Caco-2 (cell line): ENCODE data around the gene BBOX1. TPM values are rescaled to one million over a fixed set of nuclear protein-coding genes. Genes with fewer than 3 reads are reported as not detected.

Experiments used
- BruUV-seq: library from RNA; stranded (reverse); fragments of 400-500 nt; replicated peaks from 2 replicates; lab custom pipeline; 2021; lab: Mats Ljungman, UMichigan
- CTCF ChIA-PET: fragments of 300-600 bp; sonication (Branson Sonifier 250); formaldehyde crosslinking; loops from one replicate; lab custom pipeline; 2022; ENCODE audit warnings: antibody characterized with exemption; lab: Charles Lee
- POLR2A ChIA-PET: fragments of 300-600 bp; sonication (Branson Sonifier 250); formaldehyde crosslinking; loops from one replicate; lab custom pipeline; 2022; ENCODE audit warnings: antibody characterized with exemption; lab: Charles Lee
- DNase-seq, 2 experiments: peaks; one replicate each; pipeline versions ENCODE4 v3.0.0 to v3.0.0-alpha.2; 2020 to 2022
- H3K27me3 ChIP-seq: replicated peaks from 2 replicates; pipeline ENCODE4 v1.6.0; 2011; ENCODE audit warnings: low read length; ENCODE audit not compliant: control insufficient read depth, insufficient read depth
- H3K36me3 ChIP-seq: 2 replicates; pipeline ENCODE4 v1.5.1; 2011; ENCODE audit warnings: low read length; ENCODE audit not compliant: control insufficient read depth, insufficient read depth
- H3K4me1 ChIP-seq: fragments of 250-450 bp; sonication (Bioruptor Pico); 2 replicates; pipeline ENCODE4 v1.5.1; 2020; ENCODE audit warnings: mild to moderate bottlenecking
- H3K4me3 ChIP-seq: 2 replicates; pipeline ENCODE4 v1.5.1; 2011; ENCODE audit warnings: low read depth, mild to moderate bottlenecking, control low read depth, low read length
- H3K9me3 ChIP-seq: fragments of 250-450 bp; sonication (Bioruptor Pico); 2 replicates; pipeline ENCODE4 v1.5.1; 2020; ENCODE audit warnings: mild to moderate bottlenecking, moderate library complexity
- H3K27ac Mint-ChIP-seq: one replicate; pipeline ENCODE4 v1.8.0; 2022; ENCODE audit warnings: mixed read lengths; ENCODE audit not compliant: unreplicated experiment
- H3K27me3 Mint-ChIP-seq: one replicate; pipeline ENCODE4 v1.8.0; 2022; ENCODE audit warnings: mixed read lengths; ENCODE audit not compliant: insufficient read depth, unreplicated experiment
- H3K36me3 Mint-ChIP-seq: one replicate; pipeline ENCODE4 v1.8.0; 2022; ENCODE audit warnings: mild to moderate bottlenecking, mixed read lengths; ENCODE audit not compliant: insufficient read depth, unreplicated experiment
- H3K4me1 Mint-ChIP-seq: one replicate; pipeline ENCODE4 v1.8.0; 2022; ENCODE audit warnings: low read depth, mixed read lengths; ENCODE audit not compliant: unreplicated experiment
- H3K4me3 Mint-ChIP-seq: one replicate; pipeline ENCODE4 v1.8.0; 2022; ENCODE audit warnings: mild to moderate bottlenecking, moderate library complexity, mixed read lengths; ENCODE audit not compliant: unreplicated experiment
- H3K9me3 Mint-ChIP-seq: one replicate; pipeline ENCODE4 v1.8.0; 2022; ENCODE audit warnings: mixed read lengths; ENCODE audit not compliant: unreplicated experiment
- intact Hi-C: fragments of 100-400 bp; cut with micrococcal nuclease; formaldehyde crosslinking; loops from one replicate; pipeline ENCODE4 v1.10.0; 2022; ENCODE audit not compliant: unreplicated experiment
- total RNA-seq: library from RNA; stranded (reverse); gene quantifications from 2 replicates; pipeline ENCODE4 v1.2.3, GENCODE V29; 2022
- TF ChIP-seq, protein P1 (sequence below), 2 experiments: fragments of 200-600 bp in 1 of 2; IDR thresholded peaks; 1 replicate in 1 of 2; 2 replicates in 1 of 2; pipeline versions ENCODE4 v1.5.1 to v1.8.0; 2011 to 2022; ENCODE audit warnings: antibody characterized with exemption in 1 of 2, control low read depth in 1 of 2, inconsistent platforms in 1 of 2, low read depth in 1 of 2, low read length in 1 of 2, mild to moderate bottlenecking in 1 of 2, moderate library complexity in 1 of 2; ENCODE audit not compliant: insufficient read depth in 1 of 2, severe bottlenecking in 1 of 2, unreplicated experiment in 1 of 2

Gene BBOX1
- total RNA-seq, 1 experiment from 2014 or later = not detected

DNA sequence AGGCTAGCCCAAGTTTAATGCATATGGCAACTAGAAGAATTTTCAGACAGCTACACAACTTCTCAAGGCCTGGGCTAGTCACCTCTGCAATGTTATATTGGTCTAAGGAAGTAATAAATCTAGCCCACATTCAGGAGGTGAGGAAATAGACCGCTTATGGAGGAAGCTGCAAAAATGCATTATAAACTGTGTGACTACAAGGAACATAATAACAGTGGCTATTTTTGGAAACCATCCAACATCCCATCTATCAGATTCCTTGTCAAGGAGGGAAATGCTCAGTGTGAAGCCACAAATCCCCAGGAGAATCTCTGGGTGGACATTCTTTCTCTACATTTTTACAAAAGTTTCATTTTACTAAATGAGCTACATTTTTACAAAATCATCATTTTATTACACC, 76.1 kb downstream of the BBOX1 start:
- H3K36me3 Mint-ChIP-seq = no peaks in the 10 kb centered on the region
- no peaks in the 10 kb centered on the region for H3K36me3 ChIP-seq
- TF ChIP-seq, protein P1, sequence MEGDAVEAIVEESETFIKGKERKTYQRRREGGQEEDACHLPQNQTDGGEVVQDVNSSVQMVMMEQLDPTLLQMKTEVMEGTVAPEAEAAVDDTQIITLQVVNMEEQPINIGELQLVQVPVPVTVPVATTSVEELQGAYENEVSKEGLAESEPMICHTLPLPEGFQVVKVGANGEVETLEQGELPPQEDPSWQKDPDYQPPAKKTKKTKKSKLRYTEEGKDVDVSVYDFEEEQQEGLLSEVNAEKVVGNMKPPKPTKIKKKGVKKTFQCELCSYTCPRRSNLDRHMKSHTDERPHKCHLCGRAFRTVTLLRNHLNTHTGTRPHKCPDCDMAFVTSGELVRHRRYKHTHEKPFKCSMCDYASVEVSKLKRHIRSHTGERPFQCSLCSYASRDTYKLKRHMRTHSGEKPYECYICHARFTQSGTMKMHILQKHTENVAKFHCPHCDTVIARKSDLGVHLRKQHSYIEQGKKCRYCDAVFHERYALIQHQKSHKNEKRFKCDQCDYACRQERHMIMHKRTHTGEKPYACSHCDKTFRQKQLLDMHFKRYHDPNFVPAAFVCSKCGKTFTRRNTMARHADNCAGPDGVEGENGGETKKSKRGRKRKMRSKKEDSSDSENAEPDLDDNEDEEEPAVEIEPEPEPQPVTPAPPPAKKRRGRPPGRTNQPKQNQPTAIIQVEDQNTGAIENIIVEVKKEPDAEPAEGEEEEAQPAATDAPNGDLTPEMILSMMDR (IDR thresholded peaks at IDR 0.05; ENCODE audit: insufficient read depth in 1 of 2, low read depth in 1 of 2, low read length in 1 of 2, severe bottlenecking in 1 of 2, unreplicated experiment in 1 of 2) = no peak
- H3K4me3 Mint-ChIP-seq = no peak overlapping the region
- H3K4me1 ChIP-seq = no peaks in the 10 kb centered on the region
- ChIA-PET POLR2A (no interaction called here), CTCF (no interaction called here)
- H3K27me3 Mint-ChIP-seq = no peaks in the 10 kb centered on the region
- no peak for DNase-seq
- H3K4me3 ChIP-seq = no peak overlapping the region
- H3K27ac Mint-ChIP-seq = no peak overlapping the region
- H3K4me1 Mint-ChIP-seq = no peaks in the 10 kb centered on the region
- H3K9me3 Mint-ChIP-seq = no peaks in the 10 kb centered on the region
- intact Hi-C loops = no loop called here
- no peaks in the 10 kb centered on the region for H3K27me3 ChIP-seq
- BruUV-seq = no TSS peak
- H3K9me3 ChIP-seq = no peaks in the 10 kb centered on the region

DNA sequence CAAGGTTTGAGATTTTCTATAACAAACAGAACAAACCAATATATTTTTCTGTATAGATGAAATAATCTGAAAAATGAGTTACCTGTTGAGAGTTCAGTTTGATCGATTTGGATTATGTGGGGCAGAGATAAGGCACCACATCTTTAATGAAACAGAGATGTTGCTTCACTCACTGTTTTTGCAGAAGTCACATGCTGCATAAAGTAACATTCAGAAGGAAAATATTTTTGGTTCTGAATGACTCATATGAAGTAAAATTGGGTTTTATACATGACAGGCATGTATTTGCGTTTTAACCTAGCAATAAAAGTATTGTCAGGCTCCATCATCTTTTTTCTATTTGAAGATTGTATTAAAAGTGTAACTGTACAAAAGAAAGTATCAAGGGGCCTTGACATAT, 77.8 kb downstream of the BBOX1 start:
- no peaks in the 10 kb centered on the region for H3K4me1 ChIP-seq
- Mint-ChIP-seq H3K27ac (no peak overlapping the region), H3K9me3 (no peaks in the 10 kb centered on the region), H3K4me3 (no peak overlapping the region), H3K36me3 (no peaks in the 10 kb centered on the region), H3K27me3 (no peaks in the 10 kb centered on the region), H3K4me1 (no peaks in the 10 kb centered on the region)
- TF ChIP-seq, protein P1 (IDR thresholded peaks at IDR 0.05; ENCODE audit: insufficient read depth in 1 of 2, low read depth in 1 of 2, low read length in 1 of 2, severe bottlenecking in 1 of 2, unreplicated experiment in 1 of 2) = no peak
- intact Hi-C loops = no loop called here
- DNase-seq = no peak
- no peaks in the 10 kb centered on the region for H3K9me3 ChIP-seq
- H3K36me3 ChIP-seq = no peaks in the 10 kb centered on the region
- ChIA-PET POLR2A (no interaction called here), CTCF (no interaction called here)
- H3K27me3 ChIP-seq = no peaks in the 10 kb centered on the region
- no TSS peak for BruUV-seq
- H3K4me3 ChIP-seq = no peak overlapping the region

DNA sequence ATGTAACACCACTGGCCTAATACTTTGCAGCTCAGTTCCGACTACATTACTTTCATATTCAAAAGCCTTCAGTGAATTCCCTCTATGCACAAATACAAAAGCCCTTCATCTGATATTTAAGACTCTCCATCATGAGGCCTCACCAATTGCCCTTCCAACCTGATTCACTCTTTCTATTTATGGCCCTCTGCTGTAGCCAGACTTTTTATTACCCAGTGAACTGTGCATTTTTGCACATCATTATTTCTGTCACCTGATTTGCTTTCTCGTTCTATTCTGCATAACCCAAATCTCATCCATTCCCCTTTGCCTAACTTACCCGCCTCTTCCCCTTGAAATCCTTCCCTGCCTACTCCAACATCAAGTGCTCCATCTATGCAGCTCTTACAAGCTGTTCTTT, 78.3 kb downstream of the BBOX1 start:
- H3K4me1 Mint-ChIP-seq = no peaks in the 10 kb centered on the region
- H3K4me3 ChIP-seq = no peak overlapping the region
- H3K27me3 Mint-ChIP-seq = no peaks in the 10 kb centered on the region
- no peak overlapping the region for H3K4me3 Mint-ChIP-seq
- no peak for DNase-seq
- no peaks in the 10 kb centered on the region for H3K9me3 ChIP-seq
- TF ChIP-seq, protein P1 (IDR thresholded peaks at IDR 0.05; ENCODE audit: insufficient read depth in 1 of 2, low read depth in 1 of 2, low read length in 1 of 2, severe bottlenecking in 1 of 2, unreplicated experiment in 1 of 2) = no peak
- CTCF ChIA-PET = no interaction called here
- POLR2A ChIA-PET = no interaction called here
- H3K36me3 ChIP-seq = no peaks in the 10 kb centered on the region
- no peaks in the 10 kb centered on the region for H3K9me3 Mint-ChIP-seq
- intact Hi-C loops = no loop called here
- H3K36me3 Mint-ChIP-seq = no peaks in the 10 kb centered on the region
- no peak overlapping the region for H3K27ac Mint-ChIP-seq
- H3K4me1 ChIP-seq = no peaks in the 10 kb centered on the region
- no TSS peak for BruUV-seq
- H3K27me3 ChIP-seq = no peaks in the 10 kb centered on the region
